NCI-H1694 treated with DMSO at 0.1 percent for 48 hours (cell line): ENCODE data around the gene TLE2.
A peak's percentile ranks its signal among the peaks of the same experiment; 100 is the strongest.
"Not testable (repeated sequence)": the region's sequence is repeated elsewhere in the genome, so short reads cannot be mapped to it uniquely, and the experiment has no call there.

Experiments
- DNase-seq: peaks from one replicate; lab custom pipeline; 2025; lab: John Stamatoyannopoulos, UW

Gene TLE2

DNA sequence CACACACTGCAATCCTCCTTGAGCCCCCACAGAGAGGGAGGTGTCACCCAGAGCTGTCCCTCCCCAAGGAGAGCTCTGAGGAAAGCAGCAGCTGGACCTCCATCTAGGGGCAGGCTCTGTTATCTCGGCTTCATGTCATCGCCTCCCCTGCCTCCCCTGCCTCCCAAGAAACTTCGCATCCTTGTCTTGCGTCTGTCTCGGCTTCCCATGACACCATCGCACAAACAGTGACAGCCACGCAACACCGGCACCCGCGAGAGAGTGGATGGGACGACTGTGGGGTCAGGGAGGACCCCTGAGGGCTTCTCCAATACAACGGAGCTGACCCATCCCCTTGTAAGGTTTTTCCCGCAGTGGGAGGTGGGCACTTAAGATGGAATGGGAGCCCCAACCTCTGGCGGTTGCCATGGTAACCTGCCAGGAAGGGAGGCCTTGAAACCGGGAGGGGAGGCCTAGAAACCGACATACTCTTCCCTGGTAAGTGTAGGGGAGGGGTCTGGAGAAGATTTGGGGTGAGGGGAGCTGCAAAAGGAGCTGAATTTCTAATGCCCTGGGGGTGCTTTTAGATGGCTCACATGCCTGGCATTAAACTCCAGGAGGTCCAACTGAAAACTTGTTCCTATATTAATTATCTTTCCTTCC lies 16.3 kb downstream of the TLE2 start:
- no peak for DNase-seq

DNA sequence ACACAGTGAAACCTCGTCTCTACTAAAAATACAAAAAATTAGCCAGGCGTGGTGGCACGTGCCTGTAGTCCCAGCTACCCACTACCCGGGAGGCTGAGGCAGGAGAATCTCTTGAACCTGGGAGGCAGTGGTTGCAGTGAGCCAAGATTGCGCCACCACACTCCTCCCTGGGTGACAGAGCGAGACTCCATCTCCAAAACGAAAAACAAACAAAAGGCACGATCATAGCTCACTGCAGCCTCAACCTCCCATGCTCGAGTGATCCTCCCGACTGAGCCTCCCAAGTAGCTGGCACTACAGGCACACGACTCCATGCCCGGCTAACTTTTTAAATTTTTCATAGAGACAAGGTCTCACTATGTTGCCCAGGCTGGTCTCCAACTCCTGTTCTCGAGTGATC lies 17.0 kb downstream of the TLE2 start:
- DNase-seq, result not testable (repeated sequence)

DNA sequence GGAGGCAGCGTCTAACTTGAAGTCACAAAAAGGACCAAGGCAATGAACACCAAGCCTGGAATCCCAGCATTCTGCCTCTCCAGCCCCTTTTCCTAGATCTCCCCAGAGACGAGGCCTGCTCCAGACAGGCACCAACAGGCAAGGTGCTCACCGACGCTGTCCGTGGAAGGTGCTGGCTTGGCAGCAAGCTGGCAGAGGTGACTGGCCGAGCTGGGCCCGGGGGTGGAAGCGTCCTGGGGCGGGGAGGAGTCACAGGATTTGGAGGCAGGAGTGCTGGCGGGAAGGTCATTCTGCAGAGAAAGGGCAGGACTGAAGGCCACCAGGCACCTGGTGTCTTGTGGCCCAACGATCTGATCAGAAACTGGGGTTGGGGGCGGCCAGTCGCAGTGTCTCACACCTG lies 18.2 kb downstream of the TLE2 start:
- no peak for DNase-seq

DNA sequence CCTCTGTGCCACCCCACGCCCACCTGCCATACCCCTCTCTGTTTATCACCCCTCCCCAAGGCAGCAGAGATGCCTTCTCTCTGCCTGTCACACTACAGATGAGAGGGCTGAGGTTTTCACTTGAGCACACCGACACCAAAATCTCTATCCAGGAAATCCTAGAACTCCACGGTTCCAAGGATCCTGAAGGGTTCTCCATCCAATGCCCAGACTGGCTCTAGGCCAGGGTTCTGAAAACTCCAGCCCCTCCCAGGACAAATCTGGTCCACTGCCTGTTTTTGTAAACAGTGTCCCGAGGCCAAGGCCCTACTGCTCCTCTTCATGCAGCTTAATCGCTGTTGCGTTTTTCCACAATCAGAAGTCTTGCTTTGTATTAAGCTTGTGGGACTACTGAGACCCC lies 20.1 kb downstream of the TLE2 start:
- DNase-seq, result no peak

DNA sequence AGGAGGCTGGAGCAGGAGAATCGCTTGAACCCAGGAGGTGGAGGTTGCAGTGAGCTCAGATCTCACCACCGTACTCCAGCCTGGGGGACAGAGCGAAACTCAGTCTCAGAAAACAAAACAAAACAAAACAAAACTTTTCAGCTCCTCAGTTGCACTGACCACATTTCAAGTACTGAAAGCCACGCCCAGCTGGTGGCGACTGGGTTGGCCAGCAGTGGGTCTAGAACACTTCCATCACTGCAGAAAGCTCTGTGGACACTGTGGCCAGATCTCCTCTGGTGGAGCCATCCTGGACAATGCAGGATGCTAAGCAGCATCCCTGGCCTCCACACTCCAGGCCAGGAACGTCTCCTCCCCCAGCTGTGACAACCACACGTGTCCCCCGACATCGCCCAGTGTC lies 21.1 kb downstream of the TLE2 start:
- DNase-seq, result no peak

DNA sequence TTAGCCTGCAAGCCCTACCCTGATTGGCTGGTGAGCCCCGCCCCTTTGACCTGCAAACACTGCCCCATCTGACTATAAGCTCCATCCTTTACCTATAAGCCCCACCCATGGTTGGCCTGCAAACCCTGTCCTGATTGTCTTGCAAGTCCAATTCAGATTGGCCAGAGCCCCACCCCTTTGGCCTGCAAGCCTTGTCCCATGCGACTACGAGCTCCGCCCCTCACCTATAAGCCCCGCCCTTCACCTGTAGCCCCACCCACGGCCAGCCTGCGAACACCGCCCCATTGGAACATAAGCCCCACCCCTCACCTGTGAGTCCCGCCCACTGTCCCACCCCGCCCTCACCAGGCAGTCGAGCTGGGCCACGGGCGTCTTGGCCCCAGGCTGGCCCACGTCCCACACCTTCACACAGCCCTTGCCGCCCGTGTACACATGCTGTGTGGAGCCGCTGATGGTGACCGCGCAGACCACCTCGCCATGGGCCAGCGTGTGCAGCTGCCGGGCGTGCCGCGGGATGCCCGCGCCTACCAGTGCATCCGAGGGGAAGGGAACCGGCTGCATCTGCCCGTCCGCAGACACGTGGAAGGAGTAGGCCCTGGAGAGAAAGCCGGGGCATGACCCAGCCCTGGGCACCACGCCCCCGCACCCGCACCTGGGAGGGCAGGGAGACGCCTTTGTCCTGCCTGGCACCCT lies 22.9 kb downstream of the TLE2 start:
- no peak for DNase-seq

DNA sequence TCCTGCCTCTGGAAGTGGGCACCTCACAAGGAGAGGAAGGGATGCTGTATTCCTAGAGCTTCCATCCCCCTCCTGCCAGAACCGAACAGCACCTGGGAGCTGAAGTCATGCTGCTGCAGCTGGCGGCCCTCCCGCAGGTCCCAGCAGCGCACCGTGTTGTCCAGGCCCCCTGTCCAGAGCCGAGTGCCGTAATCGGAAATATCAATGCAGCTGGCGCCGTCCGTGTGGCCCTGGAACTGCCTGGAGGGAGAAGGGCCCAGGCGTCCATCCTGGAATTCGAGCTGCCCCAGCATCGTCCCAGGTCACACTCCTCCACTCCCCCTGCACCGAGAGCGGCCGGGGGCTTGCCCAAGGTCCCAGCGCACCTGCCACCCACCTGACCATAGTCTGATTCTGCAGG lies 23.7 kb downstream of the TLE2 start:
- no peak for DNase-seq

DNA sequence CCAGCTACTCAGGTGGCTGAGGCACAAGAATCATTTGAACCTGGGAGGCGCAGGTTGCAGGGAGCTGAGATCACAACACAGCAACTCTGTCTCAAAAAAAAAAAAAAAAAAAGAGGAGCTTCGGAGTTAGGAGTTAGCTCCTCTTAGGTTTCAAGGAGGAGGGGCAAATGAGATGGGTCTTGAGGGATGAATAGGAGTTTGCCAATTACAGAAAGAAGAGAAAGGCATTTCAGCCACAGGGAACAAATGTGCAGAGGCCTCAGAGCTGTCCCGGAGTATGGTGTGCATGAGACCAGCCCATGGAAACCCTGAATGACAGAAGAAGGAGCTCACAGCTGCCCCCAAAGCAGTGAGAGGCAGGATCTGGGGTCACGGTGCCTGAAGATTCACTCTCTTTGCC lies 24.6 kb downstream of the TLE2 start:
- DNase-seq, result no peak

DNA sequence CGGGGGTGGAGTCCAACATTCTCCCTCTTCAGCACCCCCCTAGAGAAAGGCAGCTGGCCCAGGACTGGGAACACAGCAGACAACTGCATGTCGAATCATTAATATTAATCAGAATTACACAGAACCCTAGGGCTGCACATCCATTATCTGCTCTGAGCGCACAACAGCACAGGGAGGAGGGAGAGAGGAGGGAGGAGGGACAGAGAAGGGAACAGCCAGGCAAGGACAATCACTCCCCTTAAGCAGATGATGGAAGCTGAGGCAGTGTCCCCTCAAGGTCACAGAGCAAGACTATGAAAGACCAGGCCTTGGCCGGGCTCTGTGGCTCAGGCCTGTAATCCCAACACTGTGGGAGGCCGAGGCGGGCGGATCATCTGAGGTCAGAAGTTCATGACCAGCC lies 26.0 kb downstream of the TLE2 start:
- no peak for DNase-seq

DNA sequence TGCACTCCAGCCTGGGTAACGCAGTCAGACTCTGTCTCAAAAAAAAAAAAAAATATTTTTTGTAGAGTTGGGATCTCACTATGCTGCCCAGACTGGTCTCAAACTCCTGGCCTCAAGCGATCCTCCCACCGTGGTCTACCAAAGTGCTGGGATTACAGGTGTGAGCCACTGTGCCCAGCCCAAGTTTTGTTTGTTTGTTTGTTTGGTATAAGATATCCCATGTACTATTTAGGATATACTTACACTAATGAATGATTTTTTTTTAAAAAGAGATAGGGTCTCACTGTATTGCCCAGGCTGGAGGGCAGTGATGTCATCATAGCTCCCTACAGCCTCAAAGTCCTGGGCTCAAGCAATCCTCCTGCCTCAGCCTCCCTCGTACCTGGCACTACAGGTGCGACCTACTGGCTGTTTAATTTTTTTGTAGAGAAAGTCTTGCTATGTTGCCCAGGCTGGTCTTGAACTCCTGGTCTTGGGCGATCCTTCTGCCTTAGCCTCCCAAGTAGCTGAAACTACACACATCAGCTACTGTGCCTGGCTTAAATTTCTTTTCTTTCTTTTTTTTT lies 27.8 kb downstream of the TLE2 start:
- no peak for DNase-seq

DNA sequence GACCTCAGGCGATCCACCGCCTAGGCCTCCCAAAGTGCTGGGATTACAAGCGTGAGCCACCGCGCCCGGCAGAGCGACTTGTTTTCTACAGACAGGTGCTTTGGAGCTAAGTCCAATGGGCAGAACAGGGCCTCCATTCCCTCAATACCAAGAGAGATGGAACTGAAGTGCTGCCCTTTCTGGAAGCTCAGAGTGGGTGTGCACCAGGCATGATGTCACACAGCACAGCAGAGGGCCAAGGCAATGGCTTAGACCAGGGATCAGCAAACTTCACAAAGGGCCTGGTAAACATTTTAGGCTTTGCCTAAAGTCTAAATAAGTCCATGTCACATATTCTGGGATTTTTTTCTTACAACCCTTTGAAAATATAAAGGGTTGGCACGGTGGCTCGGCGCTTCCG lies 30.4 kb downstream of the TLE2 start:
- no peak for DNase-seq

DNA sequence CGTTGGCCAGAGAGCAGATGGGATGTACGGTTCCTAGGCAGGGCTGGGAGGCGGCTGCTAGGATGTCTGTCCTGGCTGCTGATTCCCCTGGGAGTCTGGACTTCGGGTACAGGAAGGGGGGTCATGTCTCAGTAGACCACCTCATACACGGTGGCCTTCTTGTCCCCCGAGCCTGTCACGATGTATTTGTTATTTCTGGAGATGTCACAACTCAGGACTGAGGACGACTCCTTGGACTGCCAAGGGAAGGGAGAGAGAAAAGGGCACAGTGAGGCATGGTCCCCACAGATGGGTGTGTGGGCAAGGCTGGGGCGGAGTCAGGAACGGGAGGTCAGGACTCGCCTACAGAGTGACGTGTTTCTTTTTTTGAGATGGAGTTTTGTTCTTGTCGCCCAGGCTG lies 31.4 kb downstream of the TLE2 start:
- no peak for DNase-seq

DNA sequence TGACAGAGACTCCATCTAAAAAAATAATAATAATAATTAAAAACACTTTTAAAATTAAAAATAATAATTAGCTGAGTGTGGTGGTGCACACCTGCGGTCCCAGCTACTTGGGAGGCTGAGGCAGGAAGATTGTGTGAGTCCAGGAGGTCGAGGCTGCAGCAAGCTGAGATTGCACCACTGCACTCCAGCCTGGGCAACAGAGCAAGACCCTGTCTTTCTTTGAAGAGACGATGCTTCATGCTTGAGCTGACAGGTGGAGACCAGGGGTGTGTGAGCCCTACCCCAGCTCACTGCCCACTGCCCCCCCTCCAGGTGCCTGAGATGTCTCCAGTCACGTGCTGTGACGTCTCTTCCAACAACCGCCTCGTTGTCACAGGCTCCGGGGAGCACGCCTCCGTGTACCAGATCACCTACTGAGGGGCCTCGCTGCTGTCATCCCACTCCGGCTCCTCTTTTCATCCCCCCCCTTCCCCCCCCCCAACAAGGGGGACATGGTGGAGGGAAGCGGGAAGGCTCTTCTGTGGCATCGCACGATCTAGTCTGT lies 34.4 kb downstream of the TLE2 start:
- no peak for DNase-seq

DNA sequence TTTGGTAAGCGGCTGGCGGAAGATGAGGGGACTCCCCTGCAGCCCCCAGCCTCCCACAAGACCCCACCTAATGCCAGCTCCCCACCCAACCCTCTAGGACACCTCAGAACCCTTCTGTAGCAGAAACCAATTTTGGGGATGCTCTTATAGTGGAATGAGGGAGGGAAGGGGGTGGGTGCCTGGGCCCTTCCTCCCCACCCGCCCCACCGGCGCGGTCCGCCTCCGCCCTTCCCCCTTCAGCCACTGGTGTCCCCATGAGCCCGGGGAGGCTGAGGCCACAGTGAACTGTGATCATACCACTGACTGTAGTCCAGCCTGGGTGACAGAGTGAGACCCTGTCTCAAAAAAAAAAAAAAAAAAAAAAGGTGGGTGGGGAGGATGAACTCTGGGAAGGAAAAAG lies 35.5 kb downstream of the TLE2 start:
- no peak for DNase-seq

DNA sequence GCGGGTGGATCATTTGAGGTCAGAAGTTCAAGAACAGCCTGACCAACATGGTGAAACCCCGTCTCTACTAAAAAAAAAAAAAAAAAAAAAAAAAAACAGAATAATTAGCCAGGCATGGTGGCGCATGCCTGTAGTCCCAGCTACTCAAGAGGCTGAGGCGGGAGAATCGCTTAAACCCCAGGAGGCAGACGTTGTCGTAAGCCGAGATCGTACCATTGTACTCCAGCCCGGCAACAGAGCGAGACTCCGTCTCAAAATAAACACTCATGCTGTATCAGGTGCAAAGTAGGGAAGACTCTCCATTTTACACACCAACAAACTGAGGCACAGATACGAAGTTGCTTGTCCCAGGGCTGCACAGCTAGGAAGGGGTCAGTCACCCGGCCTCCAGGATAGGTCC lies 36.1 kb downstream of the TLE2 start:
- no peak for DNase-seq

DNA sequence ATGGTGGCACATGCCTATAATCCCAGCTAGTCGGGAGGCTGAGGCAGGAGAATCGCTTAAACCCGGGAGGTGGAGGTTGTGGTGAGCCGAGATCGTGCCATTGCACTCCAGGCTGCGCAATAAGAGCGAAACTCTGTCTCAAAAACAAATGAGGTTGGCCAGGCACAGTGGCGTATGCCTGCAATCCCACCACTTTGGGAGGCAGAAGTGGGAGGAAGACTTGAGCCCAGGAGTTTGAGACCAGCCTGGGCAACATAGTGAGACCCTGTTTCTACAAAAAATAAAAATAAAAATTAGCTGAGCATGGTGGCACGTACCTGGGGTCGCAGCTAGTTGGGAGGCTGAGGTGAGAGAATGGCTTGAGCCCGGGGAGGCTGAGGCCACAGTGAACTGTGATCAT lies 36.7 kb downstream of the TLE2 start:
- DNase-seq, result not testable (repeated sequence)

DNA sequence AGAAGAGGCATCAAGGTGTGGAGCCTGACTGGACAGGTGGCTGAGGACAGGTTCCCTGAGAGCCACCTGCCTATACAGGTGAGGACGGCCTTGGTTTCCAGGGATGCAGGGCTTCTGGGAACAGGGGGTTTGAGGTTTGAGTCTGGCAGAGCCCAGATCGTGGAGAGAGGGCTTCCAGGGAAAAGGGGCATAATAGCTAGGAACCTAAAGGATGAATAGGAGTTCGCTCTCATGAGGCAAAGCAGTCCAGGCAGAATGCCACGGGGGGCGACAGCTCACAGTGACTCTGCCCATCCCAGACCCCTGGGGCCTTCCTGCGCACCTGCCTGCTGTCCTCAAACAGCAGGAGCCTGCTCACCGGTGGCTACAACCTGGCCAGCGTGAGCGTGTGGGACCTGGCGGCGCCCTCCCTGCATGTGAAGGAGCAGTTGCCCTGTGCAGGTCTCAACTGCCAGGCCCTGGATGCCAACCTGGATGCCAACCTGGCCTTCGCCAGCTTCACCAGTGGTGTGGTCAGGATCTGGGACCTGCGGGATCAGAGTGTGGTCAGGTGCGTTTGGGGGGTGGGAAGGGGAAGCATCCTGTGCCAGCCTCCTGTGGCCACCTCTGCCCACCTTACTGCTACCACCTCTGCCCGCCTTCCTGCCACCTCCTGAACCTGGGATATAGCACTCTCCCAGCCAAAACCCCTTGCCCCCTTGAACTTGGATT lies 39.7 kb downstream of the TLE2 start:
- no peak for DNase-seq

DNA sequence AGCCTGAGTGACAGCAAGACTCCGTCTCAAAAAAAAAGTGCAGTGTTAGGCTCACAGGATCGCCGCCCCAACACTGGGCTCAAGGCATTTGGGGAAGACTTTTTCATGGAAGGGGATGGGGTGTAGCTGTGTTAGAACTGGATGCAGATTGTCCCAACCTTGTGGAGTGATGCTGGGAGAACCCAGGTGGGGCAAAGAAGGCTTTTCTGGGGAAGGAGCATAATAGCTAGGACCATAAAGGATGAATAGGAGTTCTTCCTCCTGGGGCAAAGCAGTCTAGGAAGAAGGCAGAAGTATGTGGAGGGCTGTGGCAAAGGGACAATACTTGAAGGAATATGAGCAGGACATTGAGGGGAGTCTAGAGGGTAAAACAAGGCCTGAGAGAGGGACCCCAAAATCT lies 40.5 kb downstream of the TLE2 start:
- no peak for DNase-seq

DNA sequence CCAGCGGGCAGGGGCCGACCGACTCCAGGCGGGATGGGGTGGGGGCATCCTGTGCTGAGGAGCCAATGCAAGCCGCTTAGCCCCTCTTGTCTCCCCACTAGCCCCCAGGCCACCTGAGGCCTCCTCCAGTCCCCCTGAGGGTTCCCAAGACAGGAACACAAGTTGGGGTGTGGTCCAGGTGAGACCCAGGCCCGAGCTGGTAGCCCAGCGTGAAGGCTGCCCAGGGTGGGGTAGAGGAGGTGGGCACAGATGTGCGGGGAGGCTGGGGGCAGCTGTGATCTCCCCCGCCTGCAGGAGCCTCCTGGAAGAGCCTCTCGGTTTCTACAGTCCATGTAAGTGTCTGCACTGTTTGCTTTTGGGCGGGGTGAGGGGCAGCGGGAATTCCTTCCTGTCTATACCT lies 41.3 kb downstream of the TLE2 start:
- DNase-seq, result no peak

DNA sequence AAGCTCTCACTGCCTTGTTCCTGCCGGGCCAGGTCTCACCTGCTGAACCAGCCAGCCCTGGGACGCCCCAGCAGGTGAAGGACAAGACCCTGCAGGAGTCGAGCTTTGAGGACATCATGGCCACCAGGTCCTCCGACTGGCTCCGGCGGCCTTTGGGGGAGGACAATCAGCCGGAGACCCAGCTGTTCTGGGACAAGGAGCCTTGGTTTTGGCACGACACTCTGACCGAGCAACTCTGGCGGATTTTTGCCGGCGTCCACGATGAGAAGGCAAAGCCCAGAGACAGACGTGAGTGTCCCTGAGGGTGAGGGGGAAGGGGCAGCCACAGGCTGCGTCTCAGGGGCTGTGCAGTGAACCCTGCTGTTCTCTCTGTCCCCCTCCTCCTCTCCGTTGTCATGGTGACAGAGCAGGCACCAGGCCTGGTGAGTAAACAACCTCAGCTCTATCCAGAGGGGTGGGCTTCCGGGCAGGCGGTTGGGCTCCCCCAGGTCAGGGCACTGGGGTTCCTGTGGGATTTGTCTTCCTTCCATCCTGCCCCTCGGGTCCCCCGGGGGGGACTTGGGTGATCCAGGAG lies 42.0 kb downstream of the TLE2 start:
- no peak for DNase-seq

DNA sequence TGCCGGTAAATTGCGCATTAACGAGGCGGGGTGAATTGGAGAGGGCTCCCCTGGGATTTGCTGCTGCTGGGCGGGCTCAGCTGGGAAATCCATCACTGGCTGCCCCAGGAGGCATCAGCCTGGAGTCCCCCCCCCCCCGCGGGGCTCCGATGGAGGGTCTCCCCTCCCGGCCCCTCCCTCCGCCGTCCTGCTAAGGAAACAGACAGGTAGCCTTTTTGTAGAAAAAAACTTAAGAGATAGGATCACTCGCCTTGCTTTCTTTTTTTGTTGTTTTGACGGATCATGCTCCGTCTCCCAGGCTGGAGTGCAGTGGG lies 44.9 kb downstream of the TLE2 start:
- DNase-seq, result no peak

DNA sequence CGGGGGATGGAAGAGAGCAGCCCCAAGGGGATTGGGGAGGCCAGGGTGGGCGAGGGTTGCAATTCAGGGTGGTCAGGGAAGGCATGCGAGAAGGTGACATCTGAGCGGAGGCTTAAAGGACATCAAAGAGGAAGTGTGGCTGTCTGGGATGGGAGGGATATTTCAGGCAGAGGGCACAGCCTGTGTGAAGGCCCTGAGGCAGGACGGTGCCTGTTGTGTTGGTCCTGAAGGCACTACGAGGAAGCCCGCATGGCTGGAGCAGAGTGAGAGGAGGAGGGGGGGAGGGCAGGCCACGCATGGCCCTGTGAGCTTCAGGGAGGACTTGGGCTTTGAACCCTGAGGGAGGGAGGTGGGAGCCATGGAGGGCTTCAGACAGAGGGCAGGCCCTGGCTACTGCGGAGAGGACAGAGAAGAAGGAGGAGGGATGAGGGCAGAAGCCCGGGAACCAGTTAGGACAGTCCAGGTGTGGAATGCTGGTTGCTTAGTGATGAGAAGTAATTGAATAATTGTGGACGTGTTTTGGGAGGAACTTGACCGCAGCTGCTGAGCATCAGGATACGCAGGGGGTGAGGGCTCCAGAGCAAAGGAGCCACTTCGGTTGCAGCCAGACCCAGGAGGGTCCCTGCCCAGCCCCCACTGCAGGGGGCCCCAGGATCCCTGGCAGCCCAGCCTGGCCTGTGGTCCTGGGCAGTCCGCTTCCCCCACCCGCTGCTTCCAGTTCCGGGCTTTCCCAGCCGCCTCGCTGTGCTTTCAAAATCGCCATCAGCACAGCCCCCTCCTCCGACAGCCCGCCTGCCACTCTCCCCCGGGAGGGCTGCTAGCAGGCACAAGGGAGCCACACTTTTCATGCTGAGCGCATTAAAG lies 45.5 kb downstream of the TLE2 start:
- DNase-seq, result peak; percentile 91
